Measurements from ENCODE around the gene PHB1.

Gene PHB1

DNA sequence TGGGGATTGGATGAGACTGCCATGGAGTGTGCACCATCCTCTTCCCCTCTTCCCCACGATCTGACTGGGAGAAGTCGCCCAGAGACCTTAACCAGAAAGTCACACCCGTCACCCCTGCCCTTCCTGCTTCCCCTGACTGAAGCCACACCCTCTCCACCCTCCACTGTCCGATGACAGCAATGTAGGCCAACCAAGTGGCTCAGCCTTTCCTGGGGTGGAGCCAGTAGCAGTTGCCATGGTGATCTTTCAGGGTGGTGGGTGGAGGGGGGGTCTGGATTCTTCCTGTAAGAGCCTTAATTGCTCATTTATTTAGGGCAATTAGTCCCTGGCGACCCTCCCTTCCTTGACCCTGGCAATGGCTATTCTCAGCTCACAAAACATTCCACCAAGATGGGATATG lies 37.5 kb upstream of the PHB1 start:
- TF ChIP-seq, protein P1, sequence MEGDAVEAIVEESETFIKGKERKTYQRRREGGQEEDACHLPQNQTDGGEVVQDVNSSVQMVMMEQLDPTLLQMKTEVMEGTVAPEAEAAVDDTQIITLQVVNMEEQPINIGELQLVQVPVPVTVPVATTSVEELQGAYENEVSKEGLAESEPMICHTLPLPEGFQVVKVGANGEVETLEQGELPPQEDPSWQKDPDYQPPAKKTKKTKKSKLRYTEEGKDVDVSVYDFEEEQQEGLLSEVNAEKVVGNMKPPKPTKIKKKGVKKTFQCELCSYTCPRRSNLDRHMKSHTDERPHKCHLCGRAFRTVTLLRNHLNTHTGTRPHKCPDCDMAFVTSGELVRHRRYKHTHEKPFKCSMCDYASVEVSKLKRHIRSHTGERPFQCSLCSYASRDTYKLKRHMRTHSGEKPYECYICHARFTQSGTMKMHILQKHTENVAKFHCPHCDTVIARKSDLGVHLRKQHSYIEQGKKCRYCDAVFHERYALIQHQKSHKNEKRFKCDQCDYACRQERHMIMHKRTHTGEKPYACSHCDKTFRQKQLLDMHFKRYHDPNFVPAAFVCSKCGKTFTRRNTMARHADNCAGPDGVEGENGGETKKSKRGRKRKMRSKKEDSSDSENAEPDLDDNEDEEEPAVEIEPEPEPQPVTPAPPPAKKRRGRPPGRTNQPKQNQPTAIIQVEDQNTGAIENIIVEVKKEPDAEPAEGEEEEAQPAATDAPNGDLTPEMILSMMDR (IDR thresholded peaks at IDR 0.05; ENCODE audit: unreplicated experiment in 3 of 3) = no peak
- peaks cover 42% of the 10 kb centered on the region for H3K4me1 Mint-ChIP-seq
- H3K9me3 Mint-ChIP-seq = no peaks in the 10 kb centered on the region
- no peak overlapping the region for H3K27ac Mint-ChIP-seq
- H3K4me3 Mint-ChIP-seq = no peak overlapping the region
- H3K36me3 Mint-ChIP-seq (ENCODE audit: low read depth) = no peaks in the 10 kb centered on the region
- peaks cover 25% of the 10 kb centered on the region for H3K27me3 Mint-ChIP-seq (ENCODE audit: low read depth)

- TF ChIP-seq, protein P1 (IDR thresholded peaks at IDR 0.05; ENCODE audit: unreplicated experiment in 3 of 3) = no peak
- H3K27ac Mint-ChIP-seq = peak overlapping the region in 2 of 3 experiments; percentile 0 to 11
- no peak overlapping the region for H3K4me3 Mint-ChIP-seq
- H3K27me3 Mint-ChIP-seq (ENCODE audit: low read depth) = peaks cover 20% of the 10 kb centered on the region
- peaks cover 28% of the 10 kb centered on the region for H3K4me1 Mint-ChIP-seq
- H3K36me3 Mint-ChIP-seq (ENCODE audit: low read depth) = no peaks in the 10 kb centered on the region
- no peaks in the 10 kb centered on the region for H3K9me3 Mint-ChIP-seq
These were observed 36.1 kb upstream of the PHB1 start for GRCh38 chr17:49450735-49451134.

DNA sequence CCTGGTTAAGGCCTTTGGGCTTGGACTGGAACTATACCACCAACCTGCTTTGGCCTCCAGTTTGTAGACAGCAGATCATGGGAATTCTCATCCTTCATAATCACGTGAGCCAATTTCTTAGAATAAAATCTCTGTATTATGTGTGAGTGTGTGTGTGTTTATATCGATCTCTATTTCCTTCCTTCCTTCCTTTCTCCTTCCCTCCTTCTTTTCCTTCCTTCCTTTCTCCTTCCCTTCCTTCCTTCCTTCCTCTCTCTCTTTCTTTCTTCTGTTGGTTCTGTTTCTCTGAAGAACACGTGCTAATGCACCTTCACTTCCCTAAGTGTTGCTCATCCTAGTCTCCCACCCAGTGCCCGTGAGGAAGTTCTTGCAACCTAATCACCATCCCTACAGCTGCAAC lies 35.5 kb upstream of the PHB1 start:
- peaks cover 20% of the 10 kb centered on the region for H3K27me3 Mint-ChIP-seq (ENCODE audit: low read depth)
- peak overlapping the region in 2 of 3 experiments; percentile 2 to 11 for H3K27ac Mint-ChIP-seq
- H3K4me1 Mint-ChIP-seq = peaks cover 27% of the 10 kb centered on the region
- no peaks in the 10 kb centered on the region for H3K9me3 Mint-ChIP-seq
- TF ChIP-seq, protein P1 (IDR thresholded peaks at IDR 0.05; ENCODE audit: unreplicated experiment in 3 of 3) = no peak
- no peaks in the 10 kb centered on the region for H3K36me3 Mint-ChIP-seq (ENCODE audit: low read depth)
- H3K4me3 Mint-ChIP-seq = no peak overlapping the region

DNA sequence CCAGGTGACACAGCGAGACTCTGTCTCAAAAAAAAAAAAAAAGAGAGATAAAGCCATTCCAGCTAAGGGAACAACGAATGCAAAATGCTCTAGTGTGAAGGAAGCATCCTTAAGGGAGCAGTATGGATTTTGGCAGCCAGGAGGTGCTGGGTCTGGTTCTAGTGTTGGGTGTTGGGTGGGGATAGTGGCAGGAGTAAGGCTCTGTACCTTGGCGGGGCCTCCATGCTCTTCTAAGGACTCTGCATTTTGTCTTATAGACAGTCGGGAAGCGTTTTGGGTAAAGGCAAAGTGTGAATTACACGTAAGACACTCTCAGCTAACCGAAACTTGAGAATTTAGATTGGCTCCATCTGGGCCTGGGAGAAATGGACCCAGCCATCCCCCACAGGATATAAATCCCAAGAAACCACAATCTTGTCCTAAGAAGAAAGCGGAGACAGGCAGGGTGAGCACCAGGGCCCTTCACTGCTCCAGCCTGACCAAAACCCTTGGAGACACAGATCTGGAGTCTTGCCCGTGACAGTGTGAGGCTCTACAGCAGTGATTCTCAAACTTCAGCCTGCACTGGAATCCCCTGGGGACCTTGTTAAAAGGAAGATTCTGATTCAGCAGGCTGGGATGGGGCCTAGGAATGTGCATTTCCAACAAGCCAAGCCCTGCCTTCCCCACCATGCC lies 33.1 kb upstream of the PHB1 start:
- H3K27ac Mint-ChIP-seq = peak overlapping the region; percentile 37 to 79 (median 73)
- no peaks in the 10 kb centered on the region for H3K36me3 Mint-ChIP-seq (ENCODE audit: low read depth)
- no peak overlapping the region for H3K4me3 Mint-ChIP-seq
- H3K27me3 Mint-ChIP-seq (ENCODE audit: low read depth) = peaks cover 24% of the 10 kb centered on the region
- peaks cover 20% of the 10 kb centered on the region for H3K4me1 Mint-ChIP-seq
- TF ChIP-seq, protein P1 (IDR thresholded peaks at IDR 0.05; ENCODE audit: unreplicated experiment in 3 of 3) = no peak
- H3K9me3 Mint-ChIP-seq = no peaks in the 10 kb centered on the region

GRCh38 chr17:49445591-49445990 lies 30.9 kb upstream of the PHB1 start:
- H3K27me3 Mint-ChIP-seq (ENCODE audit: low read depth) = peaks cover 35% of the 10 kb centered on the region
- H3K4me3 Mint-ChIP-seq = no peak overlapping the region
- no peak overlapping the region for H3K27ac Mint-ChIP-seq
- TF ChIP-seq, protein P1 (IDR thresholded peaks at IDR 0.05; ENCODE audit: unreplicated experiment in 3 of 3) = no peak
- H3K36me3 Mint-ChIP-seq (ENCODE audit: low read depth) = no peaks in the 10 kb centered on the region
- no peaks in the 10 kb centered on the region for H3K9me3 Mint-ChIP-seq
- H3K4me1 Mint-ChIP-seq = peaks cover 38% of the 10 kb centered on the region

- Mint-ChIP-seq H3K27me3 (ENCODE audit: low read depth) (peaks cover 30% of the 10 kb centered on the region), H3K9me3 (no peaks in the 10 kb centered on the region), H3K36me3 (ENCODE audit: low read depth) (no peaks in the 10 kb centered on the region), H3K27ac (no peak overlapping the region), H3K4me3 (no peak overlapping the region), H3K4me1 (peaks cover 50% of the 10 kb centered on the region)
- TF ChIP-seq, protein P1 (IDR thresholded peaks at IDR 0.05; ENCODE audit: unreplicated experiment in 3 of 3) = no peak
These were observed 29.7 kb upstream of the PHB1 start for GRCh38 chr17:49444384-49444783.

Data from nephron (organoid).